IMR-90 (cell line): ENCODE measurements around the gene ELP2.

ENCODE experiments used
- BHLHE40 ChIP-seq: fragments of 150-350 bp; IDR thresholded peaks from 2 replicates; pipeline ENCODE4 v1.6.1; 2016; ENCODE audit warnings: mild to moderate bottlenecking, low read depth, low read length
- CHD1 ChIP-seq: IDR thresholded peaks from 2 replicates; pipeline ENCODE4 v1.6.1; 2012; ENCODE audit warnings: low read depth, low read length, improper control_type of control experiment
- POLR2A ChIP-seq: IDR thresholded peaks from 2 replicates; pipeline ENCODE4 v1.6.1; 2012; ENCODE audit warnings: mild to moderate bottlenecking, low read depth, low read length
- RAD21 ChIP-seq: IDR thresholded peaks from 2 replicates; pipeline ENCODE4 v1.6.1; 2012; ENCODE audit warnings: low read length, improper control_type of control experiment
- RCOR1 ChIP-seq: IDR thresholded peaks from 2 replicates; pipeline ENCODE4 v1.6.1; 2012; ENCODE audit warnings: mild to moderate bottlenecking, low read length, improper control_type of control experiment; ENCODE audit not compliant: insufficient replicate concordance
- SMC3 ChIP-seq: fragments of 150-350 bp; IDR thresholded peaks from 2 replicates; pipeline ENCODE4 v1.6.1; 2016; ENCODE audit warnings: low read depth, mild to moderate bottlenecking, antibody characterized with exemption, low read length, moderate library complexity
- TF ChIP-seq, protein P1 (sequence below): conservative IDR thresholded peaks from 2 replicates; pipeline ENCODE4 v1.5.1; 2012; ENCODE audit warnings: mild to moderate bottlenecking, low read depth, low read length, improper control_type of control experiment

DNA sequence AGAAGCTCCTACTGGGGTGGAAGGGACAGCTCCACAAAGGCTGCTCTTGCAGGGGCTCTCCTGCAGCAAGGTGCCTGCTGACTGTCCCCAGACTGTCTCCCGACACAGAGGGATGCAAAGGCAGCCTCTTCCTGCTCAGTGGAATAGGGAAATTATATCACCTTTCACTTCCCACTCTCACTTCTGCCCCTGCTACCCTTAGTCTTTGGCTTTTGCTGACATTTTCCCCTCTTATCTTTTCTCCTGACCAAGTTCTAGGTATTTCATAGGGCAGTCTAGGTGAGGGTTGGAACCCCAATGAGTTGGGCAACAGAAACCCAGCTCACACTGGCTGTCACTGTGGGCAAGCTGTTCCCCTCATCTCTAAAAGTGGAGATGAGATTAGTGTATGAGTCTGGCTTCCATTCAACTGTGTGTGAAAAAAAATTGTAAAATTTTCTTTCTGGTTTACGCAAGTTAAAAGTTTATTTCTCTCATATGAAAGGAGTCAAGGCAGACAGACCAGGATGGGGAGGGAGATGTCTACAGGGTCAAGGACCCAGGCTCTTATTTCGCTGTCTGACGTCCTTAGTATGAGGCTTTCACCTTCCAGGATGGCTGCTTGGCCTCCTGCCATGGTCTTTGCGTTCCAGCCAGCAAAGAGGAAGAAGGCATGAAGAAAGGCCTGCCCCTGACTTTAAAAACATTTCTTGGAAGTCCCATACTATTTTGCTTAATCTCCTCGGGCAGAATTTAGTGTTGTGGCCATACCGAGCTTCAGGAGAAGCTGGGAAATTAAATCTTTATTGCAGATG, 50.1 kb downstream of the ELP2 start:
- TF ChIP-seq, protein P1, sequence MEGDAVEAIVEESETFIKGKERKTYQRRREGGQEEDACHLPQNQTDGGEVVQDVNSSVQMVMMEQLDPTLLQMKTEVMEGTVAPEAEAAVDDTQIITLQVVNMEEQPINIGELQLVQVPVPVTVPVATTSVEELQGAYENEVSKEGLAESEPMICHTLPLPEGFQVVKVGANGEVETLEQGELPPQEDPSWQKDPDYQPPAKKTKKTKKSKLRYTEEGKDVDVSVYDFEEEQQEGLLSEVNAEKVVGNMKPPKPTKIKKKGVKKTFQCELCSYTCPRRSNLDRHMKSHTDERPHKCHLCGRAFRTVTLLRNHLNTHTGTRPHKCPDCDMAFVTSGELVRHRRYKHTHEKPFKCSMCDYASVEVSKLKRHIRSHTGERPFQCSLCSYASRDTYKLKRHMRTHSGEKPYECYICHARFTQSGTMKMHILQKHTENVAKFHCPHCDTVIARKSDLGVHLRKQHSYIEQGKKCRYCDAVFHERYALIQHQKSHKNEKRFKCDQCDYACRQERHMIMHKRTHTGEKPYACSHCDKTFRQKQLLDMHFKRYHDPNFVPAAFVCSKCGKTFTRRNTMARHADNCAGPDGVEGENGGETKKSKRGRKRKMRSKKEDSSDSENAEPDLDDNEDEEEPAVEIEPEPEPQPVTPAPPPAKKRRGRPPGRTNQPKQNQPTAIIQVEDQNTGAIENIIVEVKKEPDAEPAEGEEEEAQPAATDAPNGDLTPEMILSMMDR: no peak
- no peak for TF ChIP-seq BHLHE40
- no peak for TF ChIP-seq RCOR1
- no peak for TF ChIP-seq POLR2A
- TF ChIP-seq CHD1: no peak
- no peak for TF ChIP-seq RAD21
- no peak for TF ChIP-seq SMC3
